Stimulated activated CD8-positive, alpha-beta memory T cell treated with anti-CD3 and anti-CD28 coated beads, Interleukin-15, amount 100 ng/mL, for 1 hour (primary cell): ENCODE results near the gene RHEB.
"Not testable (repeated sequence)": the region's sequence is repeated elsewhere in the genome, so short reads cannot be mapped to it uniquely, and the experiment has no call there.

Source experiments
- DNase-seq: peaks from one replicate; pipeline ENCODE4 v3.0.0-alpha.2; 2020; ENCODE audit warnings: low read depth

Gene RHEB, protein sequence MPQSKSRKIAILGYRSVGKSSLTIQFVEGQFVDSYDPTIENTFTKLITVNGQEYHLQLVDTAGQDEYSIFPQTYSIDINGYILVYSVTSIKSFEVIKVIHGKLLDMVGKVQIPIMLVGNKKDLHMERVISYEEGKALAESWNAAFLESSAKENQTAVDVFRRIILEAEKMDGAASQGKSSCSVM

DNA sequence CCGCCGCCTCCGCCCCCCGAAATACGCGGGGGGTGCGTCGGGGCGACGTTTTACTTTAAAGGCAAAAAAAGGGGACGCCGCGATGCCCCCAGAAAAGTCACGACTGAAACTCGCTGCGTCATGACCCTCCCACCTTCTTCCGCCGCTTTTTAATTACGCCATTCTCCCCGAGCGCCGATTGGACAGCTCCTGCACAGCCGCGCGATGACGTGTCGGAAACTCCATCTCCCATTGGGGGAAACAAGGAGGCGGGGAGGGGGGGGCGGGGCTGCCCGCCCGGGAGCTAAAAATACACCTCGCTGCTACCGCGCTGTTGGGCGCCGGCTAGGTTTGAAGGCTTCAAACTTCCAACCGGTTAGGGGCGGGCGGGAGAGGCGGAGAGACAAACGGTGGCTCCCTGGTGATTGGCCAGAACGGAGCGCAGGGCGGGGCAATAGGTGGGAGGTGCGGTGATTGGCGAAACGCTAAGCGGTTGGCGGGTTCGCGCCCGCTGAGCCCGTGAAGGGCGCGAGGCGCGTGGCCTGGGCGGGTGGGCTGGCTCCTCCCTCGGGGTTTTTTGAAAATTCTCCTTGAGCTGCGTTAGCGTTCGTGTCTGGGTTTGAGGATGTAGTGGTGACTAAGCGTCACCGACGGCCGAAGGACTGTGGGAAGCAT is at the start of gene RHEB:
TSS of gene RHEB (minus strand) at position 131 of the 654 bp plus-strand sequence. CDS start 384 bp downstream, outside the sequence.
- DNase-seq = peak; percentile 98

DNA sequence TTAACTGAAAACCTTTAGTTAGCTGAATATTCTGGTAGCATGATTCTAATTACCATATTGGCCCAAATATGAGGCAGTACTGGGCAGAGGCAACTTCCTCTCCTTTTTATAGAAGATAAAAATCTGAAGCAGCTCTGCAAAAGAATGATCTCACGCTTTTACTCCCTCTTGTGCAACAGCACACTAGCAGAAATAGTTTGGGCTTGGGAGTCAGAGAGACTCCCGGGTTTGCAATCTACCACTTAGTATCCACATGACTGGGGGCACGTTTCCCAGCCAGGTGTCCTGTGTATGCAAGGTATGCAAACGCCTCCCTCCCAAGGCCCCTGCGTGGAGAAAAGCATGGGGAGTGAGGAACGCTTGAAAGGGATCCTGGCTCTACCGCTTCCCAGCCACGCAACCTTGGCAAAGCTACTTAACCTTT is 47.2 kb upstream of the RHEB start:
- no peak for DNase-seq

DNA sequence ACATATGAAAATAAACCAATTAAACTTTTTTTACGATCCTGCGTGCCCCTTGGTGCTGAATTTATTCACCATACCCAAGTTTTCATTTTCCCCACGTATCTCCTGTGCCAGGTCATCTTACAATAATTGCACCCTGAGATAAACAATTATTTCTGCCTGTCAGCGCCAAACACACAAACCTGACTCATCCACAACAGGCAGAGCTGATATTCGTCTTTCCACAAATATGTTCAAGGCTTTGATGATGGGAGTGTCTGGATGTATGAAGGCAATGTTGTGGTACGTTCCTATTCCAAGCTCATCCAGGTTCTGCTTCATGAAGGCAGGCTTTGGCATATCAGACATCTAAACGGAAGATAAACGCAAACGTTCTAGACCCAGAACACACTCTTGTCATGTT is 45.8 kb upstream of the RHEB start:
- DNase-seq = no peak

DNA sequence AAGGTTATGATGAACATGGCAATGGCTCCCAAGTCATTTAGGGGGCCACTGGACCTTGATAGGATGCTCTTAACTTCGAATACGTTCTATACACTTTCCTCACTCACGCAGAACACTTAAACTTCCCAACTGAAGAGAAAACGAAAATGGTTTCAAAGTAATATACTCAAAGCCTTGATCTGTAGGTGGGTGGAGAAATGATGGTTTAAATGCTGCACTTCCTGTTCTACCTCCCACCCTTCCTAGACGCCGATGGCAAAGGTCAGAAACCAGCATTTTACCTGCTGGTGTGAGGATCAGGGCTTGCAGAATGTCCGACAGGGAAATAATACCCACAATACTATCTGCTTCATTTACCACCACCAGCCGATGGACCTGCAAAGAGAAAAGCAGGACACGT is 40.5 kb upstream of the RHEB start:
- DNase-seq = no peak

DNA sequence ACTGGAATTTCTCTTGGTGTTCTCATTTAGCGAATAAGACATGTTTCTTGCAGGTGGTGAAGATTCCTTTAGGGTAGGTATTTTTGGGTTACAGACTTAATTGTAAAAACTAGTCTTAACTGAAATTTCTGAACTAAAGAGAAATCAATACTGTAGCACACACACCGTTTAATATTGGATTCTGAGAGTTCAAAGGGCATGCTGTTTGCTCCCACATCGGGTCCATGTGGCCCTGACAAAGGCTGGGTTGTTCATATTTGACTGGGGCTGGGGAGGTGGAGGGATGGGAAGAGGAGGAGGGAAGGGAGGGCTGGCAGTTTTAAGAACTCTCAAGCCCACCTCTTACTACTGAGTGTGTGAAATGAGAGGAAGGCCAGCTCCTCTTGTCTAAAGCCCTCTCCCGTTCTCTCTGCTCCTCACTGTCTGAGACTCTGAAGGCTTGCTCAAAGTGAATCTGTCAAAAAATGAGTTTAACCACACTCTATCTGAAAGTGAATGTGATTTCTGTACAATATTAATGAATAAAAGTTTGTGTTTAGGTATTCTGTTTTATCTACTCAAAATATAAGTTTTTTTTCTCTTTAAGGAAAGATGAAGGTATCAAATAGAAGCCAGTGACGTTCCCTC is 40.0 kb upstream of the RHEB start:
- DNase-seq = no peak

DNA sequence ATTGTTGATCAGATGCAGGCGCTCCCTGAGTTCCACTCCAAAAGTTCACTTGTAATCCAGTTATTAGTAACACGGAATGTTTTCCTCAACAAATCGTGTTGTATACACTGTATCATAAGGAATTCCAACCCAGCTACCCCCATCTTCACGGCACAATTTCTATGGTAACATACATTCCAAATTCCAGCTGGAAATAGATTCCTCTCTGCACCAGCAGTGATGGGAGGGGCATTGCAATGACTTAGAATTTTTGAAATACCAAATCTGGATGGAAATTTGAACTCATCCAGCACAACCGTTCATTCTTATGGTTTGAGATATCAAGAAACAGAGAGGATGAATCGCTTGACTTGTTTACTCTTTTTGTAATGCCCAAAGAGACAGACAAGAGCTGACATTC is 38.9 kb upstream of the RHEB start:
- DNase-seq = no peak

DNA sequence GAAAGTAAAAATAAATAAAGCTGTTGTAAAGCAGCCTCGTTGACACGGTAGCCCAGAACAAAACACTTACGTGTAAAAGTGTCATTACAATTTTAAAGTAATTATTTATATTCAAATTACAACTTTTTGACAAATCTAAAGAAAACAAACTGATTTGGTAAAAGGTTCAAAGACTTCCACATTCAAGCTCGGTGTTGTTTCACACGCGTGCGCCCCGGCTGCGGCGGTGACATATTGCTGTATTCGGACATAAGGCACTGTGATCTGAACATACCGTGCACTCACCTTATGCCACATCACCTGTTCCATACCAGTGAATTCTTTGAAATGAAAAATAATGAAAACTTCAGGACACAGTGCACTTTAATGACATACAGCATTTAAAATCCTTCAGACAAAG is 36.9 kb upstream of the RHEB start:
- no peak for DNase-seq

DNA sequence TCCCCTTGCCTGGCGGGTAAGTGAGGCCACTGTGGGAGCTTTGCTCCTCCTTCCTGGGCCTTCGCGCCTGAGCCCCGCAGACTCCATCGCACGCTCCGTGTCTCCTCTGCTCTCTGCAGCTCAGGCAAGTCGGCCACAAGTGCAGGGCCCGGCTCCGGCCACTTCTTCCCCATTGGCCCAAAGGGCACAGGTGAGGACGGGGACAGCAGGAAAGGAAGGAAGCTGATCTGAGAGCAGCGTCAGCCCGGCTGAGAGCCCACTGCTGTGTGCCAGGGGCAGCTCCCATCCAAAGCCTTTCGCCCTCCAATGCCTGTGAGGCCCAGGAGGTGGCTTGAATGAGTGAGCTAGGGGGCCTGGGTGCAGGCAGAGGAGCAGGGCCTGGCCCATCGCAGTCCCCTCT is 33.7 kb upstream of the RHEB start:
- no peak for DNase-seq

DNA sequence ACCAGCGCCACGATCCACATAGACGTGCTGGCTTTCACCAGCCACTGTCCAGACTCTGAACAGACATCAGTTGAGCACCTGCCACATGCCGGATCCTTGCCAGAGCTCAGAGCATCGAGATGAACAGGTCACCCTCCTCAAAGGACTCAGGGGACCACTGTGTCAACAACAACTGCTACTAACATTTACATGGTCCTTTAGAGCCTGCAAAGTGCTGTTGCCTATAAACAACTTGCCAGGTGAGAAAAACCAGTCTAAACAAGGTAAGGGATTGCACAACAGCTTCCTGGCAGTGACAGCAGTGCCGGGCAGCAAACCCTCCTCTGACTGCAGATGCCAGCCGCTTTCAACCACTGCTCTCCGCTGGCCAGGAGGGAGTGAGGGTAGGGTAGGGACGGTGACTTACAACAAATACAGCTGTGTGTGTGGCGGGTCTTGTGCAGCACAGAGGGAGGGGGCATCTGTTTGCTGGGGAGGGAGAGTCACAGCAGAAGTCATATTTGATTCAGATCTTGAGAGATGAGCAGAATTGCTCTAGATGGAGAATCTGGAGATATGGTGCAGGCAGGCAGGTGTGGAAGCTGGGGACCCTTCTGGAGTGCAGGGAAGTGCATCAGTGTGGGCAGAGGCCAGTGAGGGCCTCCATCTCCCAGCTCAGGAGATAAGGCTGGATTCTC is 32.8 kb upstream of the RHEB start:
- no peak for DNase-seq

DNA sequence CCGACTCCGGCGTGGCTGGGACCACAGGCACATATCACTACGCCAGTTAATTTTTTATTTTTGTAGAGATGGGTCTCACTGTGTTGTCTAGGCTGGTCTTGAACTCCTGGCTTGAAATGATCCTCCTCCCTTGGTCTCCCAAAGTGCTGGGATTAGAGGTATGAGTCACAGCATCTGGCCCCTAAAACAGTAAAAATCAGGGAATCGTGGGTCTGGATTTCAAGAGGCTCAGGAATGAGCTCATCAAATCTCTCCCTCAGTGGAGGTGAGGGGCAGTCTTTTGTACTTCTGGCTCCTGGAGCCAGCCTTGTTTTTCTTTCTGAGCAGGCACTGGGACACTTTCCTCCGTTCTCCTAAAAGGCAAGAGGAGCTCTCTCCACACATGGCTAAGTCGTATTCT is 32.1 kb upstream of the RHEB start:
- DNase-seq = no peak

DNA sequence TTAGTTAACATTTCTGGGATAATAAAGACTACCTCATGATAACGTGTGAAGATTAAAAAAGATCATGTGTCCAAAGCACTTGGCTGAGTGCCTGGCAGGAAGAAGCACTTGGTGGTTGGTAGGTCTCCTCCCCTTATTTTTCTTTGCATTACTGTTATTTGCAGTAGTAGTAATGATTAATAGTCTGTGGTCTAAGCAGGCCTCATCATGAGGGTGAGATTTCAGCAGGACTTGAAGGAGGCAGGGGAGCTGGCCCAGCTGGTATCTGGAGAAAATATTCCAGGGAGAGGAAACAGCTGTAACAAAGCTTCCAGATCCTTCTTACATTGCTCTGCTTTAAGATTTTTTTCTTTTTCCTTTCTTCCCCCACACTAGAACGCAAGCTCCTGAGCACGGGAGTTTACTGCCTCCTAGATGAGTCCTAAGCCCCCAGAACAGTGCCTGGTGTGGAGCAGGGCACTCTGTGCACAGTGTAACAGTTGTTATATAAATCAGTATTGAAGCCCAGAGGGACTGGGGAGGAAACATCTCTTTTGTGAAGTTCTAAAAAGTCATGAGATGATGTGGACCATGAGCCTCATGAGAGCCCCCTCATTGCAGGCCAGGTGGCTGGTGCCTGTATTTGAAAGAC is 31.1 kb upstream of the RHEB start:
- DNase-seq = no peak

DNA sequence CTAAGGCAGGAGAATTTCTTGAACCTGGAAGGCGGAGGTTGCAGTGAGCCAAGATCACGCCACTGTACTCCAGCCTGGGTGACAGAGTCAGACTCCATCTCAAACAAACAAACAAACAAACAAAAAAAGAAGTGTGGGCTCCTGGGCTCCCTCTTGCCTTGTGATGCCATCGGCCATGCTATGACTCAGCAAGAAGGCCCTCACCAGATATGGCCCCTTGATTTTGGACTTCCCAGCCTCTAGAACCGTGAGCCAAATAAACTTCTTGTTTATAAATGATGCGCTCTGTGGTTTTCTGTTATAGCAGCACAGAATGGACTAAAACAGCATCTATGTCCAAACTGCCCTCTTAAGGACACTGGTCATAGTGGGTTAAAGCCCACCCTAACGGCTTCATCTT is 29.9 kb upstream of the RHEB start:
- no peak for DNase-seq

DNA sequence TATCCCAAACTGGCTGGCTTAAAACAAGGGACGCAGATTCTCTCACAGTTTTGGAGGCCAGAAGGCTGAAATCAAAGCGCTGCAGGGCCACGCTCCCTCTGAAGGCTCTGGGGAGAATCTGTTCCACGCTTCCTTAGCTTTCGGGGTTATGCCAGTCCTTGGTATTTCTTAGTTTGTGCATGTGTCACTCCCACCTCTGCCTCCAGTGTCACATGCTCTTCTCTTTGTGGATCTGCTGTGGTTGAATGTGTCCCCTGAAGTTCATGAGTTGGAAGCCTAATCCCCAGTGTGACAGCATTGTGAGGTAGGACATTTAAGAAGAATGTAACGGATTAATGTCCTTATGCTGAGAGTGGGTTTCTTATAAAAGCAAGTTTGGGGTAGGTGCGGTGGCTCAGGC is 29.4 kb upstream of the RHEB start:
- no peak for DNase-seq

DNA sequence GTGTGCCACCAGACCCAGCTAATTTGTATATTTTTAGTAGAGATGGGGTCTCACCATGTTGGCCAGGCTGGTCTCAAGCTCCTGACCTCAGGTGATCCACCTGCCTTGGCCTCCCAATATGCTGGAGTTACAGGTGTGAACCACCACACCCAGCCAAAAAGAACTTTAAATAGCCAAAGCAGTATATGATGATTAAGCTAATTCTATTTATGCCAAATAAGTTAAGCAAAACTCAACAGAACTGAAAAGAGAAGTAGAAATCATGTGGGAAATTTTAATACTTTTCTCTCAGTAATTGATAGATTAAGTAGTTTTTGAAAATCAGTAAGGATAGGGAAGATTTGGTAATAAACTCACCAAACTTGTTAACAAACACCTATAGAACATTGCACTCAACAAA is 24.5 kb upstream of the RHEB start:
- DNase-seq = no peak

DNA sequence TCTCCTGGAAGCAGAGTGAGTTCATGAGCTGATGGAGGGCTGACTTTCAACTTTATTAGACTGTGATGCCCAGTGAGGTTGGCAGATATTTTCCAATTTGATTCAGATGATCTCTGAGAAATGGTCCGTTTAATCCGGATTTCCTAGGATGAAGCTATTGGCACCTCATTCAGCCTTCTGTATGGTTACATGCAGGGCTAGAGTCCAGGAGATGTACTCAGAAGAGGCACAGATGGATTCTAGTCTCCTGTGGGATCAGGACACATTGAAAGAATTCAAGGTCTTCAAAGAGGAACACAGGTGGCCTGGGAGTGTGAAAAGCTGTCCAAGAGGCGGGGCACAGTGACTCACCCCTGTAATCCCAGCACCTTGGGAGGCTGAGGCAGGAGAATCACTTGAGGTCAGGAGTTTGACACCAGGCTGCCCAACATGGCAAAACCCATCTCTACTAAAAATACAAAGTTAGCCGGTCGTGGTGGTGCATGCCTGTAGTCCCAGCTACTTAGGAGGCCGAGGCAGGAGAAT is 23.0 kb upstream of the RHEB start:
- DNase-seq = no peak

DNA sequence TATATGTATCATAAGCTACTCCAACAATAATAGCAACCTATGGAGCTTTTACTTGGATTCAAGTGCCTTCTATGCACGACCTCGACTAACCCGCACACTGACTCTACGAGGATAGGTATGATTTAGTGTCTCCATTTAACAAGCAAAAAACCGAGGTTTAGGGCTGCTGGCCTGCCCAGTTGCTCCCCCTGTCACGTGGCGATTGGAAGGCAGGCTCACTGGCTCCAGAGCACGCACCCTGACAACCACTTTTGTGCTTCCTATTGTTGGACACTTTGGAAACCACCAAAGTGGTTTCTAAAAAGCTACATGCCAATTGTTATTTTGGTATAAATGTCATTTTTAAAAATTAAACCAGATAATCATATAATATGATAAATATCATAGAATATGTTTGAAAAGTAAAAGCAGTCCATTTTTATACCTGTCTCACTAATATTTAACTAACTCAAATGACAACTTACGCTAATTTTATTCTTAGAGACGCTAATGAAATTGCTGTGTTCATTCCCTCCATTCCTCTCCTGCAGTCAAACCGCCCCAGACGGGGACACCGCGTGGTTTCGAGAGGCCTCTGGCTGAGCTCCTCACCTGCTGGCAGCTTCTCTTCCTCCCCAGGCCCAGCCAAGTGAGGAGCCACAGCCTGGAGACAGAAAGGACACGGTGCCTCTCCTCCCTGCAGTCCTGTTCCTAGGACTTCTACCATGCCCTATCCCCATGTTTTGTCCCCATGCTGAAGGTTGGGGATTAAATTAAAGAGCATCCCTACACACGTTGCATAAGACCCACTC is 22.2 kb upstream of the RHEB start:
- DNase-seq = no peak

DNA sequence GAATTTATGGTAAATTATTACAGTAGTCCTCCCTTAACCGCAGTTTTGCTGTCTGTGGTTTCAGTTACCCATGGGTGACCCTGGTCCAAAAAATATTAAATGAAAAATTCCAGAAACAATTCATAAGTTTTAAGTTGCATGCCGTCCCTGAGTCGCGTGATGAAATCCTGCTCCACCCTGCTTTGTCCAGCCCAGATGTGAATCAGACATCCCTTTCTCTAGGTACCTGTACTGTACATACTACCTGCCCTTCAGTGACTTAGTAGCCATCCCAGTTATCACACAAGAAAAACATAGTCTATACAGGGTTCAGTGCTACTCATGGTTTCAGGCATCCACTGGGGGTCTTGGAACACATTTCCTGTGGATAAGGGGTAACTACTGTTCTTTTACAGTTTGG is 20.5 kb upstream of the RHEB start:
- no peak for DNase-seq

DNA sequence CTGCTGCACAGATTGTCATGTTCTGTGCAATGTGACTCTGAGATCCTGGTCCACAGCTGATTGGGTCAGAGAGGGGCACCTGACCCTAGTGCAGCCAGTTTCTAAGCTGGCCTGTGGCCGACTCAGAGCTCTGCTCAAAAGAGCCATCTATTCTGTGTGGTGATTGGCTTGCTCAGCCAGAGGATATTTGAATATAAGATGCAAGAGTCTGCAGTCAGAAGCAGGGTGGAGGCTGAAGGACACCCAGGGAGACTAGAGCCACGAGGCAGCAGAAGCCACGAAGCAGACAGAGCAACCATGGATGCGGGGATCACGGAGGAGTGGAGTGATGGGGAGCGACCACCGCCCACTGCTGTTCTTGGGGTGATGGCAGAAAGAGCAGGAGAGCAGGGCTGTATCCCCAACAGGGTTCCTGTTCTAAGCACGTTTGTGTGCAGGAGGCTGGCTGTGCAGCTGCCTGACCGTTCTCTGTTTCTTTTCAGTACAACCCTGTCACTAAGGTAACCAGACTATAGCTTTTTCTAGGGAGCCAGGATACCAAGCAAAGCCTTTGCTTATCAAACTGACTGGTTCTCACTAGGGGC is 19.5 kb upstream of the RHEB start:
- no peak for DNase-seq

DNA sequence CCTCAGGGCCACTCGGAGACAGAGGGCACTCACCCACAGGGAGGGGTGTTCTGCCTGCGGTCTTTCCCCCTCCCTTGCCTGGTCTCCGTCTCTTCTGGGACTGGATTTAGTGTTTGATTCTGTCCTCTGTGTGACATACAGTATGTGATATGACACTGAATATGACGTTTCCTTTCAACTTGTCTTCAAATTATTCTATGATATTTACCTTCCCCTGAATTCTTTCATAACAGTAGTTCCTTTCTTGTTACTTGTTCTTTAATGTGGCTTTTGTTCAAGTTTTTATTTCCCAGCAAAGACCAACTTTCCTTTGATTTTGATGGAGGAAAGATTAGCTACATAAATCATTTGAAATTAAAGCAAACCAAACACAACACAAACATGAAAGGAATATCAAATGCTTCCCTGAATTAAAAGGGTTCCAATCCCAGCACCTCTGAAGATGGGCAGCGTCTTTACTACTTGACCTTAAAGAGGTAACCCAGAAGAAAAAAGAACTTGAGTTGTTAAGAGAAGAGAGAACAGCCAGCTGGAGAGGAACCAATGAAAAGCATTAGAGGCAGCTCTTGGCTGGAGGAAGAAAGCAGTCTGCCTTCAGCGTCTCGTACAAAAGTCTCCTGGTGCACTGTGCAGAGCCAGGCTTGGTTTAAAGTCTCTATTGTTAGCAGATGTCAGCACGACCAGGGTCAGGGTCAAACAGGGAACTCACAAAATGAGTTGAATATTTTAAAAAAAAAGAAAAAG is 18.3 kb upstream of the RHEB start:
- no peak for DNase-seq

DNA sequence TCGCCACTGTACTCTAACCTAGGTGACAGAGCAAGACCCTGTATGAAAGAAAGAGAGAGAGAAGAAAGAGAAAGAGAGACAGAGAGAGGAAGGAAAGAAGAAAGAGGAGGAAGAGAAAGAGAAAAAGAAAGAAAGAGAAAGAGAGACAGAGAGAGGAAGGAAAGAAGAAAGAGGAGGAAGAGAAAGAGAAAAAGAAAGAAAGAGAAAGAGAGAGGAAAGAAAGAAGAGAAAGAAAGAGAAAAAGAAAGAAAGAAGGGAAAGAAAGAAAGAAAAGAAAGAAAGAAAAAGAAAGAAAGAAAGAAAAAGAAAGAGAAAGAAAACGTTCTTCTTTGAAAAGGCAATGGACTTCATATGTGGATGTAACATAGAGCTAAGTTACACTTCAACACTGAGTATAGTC is 16.5 kb upstream of the RHEB start:
- DNase-seq = not testable (repeated sequence)

DNA sequence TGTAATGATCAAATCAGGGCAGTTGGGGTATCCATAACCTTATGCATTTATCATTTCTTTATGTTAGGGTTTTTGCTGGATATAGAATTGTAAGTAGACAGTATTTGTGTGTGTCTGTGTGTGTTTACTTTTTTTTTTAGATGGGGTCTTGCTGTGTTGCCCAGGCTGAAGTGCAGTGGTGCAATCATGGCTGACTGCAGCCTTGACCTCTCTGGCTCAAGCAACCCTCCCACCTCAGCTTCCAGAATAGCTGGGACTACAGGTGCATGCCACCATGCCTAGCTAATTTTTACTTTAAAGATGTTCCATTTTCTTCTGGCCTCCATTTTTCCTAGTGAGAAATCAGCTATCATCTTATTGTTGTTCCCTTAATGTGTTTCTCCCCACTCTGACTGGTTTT is 10.1 kb upstream of the RHEB start:
- DNase-seq = no peak
